HG03097 (cell line): ENCODE results near the gene USF3.
"Not testable (repeated sequence)": the region's sequence is repeated elsewhere in the genome, so short reads cannot be mapped to it uniquely, and the experiment has no call there.

Experiments
- ATAC-seq: cut with Tn5 transposase; IDR thresholded peaks from one replicate; pipeline ENCODE4 v1.9.1; 2021; ENCODE audit not compliant: unreplicated experiment, low FRiP score

The USF3 gene

GRCh38 chr3:113659101-113659541 is 37.3 kb downstream of the USF3 start:
- ATAC-seq, result no peak

GRCh38 chr3:113658107-113658506 is 38.3 kb downstream of the USF3 start:
- no peak for ATAC-seq

GRCh38 chr3:113654851-113655250 is 41.6 kb downstream of the USF3 start:
- ATAC-seq, result no peak

GRCh38 chr3:113654310-113654709 is 42.1 kb downstream of the USF3 start:
- ATAC-seq, result no peak

- ATAC-seq, result no peak
These were observed 47.1 kb downstream of the USF3 start for GRCh38 chr3:113649174-113649845.

GRCh38 chr3:113648524-113648923 is 47.9 kb downstream of the USF3 start:
- no peak for ATAC-seq

GRCh38 chr3:113643583-113643982 is 52.9 kb downstream of the USF3 start:
- ATAC-seq, result no peak

- no peak for ATAC-seq
These were observed 57.5 kb downstream of the USF3 start for GRCh38 chr3:113638910-113639309.

- ATAC-seq, result no peak
These were observed 58.7 kb downstream of the USF3 start for GRCh38 chr3:113637756-113638155.

- not testable (repeated sequence) for ATAC-seq
These were observed 60.4 kb downstream of the USF3 start for GRCh38 chr3:113636034-113636433.

GRCh38 chr3:113634782-113635474 is 61.5 kb downstream of the USF3 start:
- ATAC-seq, result no peak

GRCh38 chr3:113631573-113631972 is 64.9 kb downstream of the USF3 start:
- no peak for ATAC-seq

- ATAC-seq, result no peak
These were observed 65.4 kb downstream of the USF3 start for GRCh38 chr3:113630956-113631542.

GRCh38 chr3:113629584-113630421 is 66.6 kb downstream of the USF3 start:
- no peak for ATAC-seq

GRCh38 chr3:113628788-113629187 is 67.7 kb downstream of the USF3 start:
- ATAC-seq, result no peak

GRCh38 chr3:113628316-113628715 is 68.1 kb downstream of the USF3 start:
- no peak for ATAC-seq

GRCh38 chr3:113626503-113627371 is 69.7 kb downstream of the USF3 start:
- no peak for ATAC-seq

GRCh38 chr3:113625834-113626233 is 70.6 kb downstream of the USF3 start:
- no peak for ATAC-seq

GRCh38 chr3:113623811-113624210 is 72.6 kb downstream of the USF3 start:
- ATAC-seq, result no peak

GRCh38 chr3:113623324-113623723 is 73.1 kb downstream of the USF3 start:
- no peak for ATAC-seq
